KOPT-K1 (cell line): Measurements from ENCODE around the gene TBC1D8.

Source experiments
- H3K27ac ChIP-seq: fragments of 200-600 bp; sonication (generic); 2 replicates; pipeline ENCODE4 v1.5.1; 2016; ENCODE audit warnings: antibody characterized with exemption, mild to moderate bottlenecking, low read depth, low read length; ENCODE audit not compliant: poor library complexity, severe bottlenecking
- H3K36me3 ChIP-seq: fragments of 200-600 bp; sonication (generic); 2 replicates; pipeline ENCODE4 v1.5.1; 2017; ENCODE audit warnings: antibody characterized with exemption, mild to moderate bottlenecking, low read length, moderate library complexity; ENCODE audit not compliant: insufficient read depth
- H3K9me3 ChIP-seq: fragments of 200-600 bp; sonication (generic); 2 replicates; pipeline ENCODE4 v1.5.1; 2017; ENCODE audit warnings: antibody characterized with exemption, low read length, mild to moderate bottlenecking; ENCODE audit not compliant: insufficient read depth, poor library complexity, severe bottlenecking

TBC1D8 gene

GRCh38 chr2:101150306-101151145 is 656 bp downstream of the TBC1D8 start:
- H3K36me3 ChIP-seq, result no peaks in the 10 kb centered on the region
- peak overlapping the region; percentile 37 for H3K27ac ChIP-seq

GRCh38 chr2:101149241-101150192 is 1.7 kb downstream of the TBC1D8 start:
- Histone ChIP-seq H3K9me3 (no peaks in the 10 kb centered on the region), H3K27ac (no peak overlapping the region), H3K36me3 (no peaks in the 10 kb centered on the region)

More at GRCh38 chr2:101150306-101151145, 656 bp downstream of the TBC1D8 start:
- H3K9me3 ChIP-seq, result no peaks in the 10 kb centered on the region

- Histone ChIP-seq H3K27ac (no peak overlapping the region), H3K36me3 (no peaks in the 10 kb centered on the region), H3K9me3 (no peaks in the 10 kb centered on the region)
Observed at GRCh38 chr2:101148777-101149176, 2.4 kb downstream of the TBC1D8 start.

GRCh38 chr2:101147971-101148370 is 3.2 kb downstream of the TBC1D8 start:
- Histone ChIP-seq H3K36me3 (no peaks in the 10 kb centered on the region), H3K9me3 (no peaks in the 10 kb centered on the region), H3K27ac (no peak overlapping the region)

- Histone ChIP-seq H3K36me3 (no peaks in the 10 kb centered on the region), H3K27ac (no peak overlapping the region), H3K9me3 (no peaks in the 10 kb centered on the region)
Observed at GRCh38 chr2:101147062-101147461, 4.1 kb downstream of the TBC1D8 start.

- Histone ChIP-seq H3K9me3 (no peaks in the 10 kb centered on the region), H3K27ac (no peak overlapping the region), H3K36me3 (no peaks in the 10 kb centered on the region)
Observed at GRCh38 chr2:101146535-101146934, 4.6 kb downstream of the TBC1D8 start.

GRCh38 chr2:101145406-101145805 is 5.8 kb downstream of the TBC1D8 start:
- no peaks in the 10 kb centered on the region for H3K36me3 ChIP-seq
- H3K9me3 ChIP-seq, result no peaks in the 10 kb centered on the region
- no peak overlapping the region for H3K27ac ChIP-seq

- Histone ChIP-seq H3K9me3 (no peaks in the 10 kb centered on the region), H3K27ac (no peak overlapping the region), H3K36me3 (no peaks in the 10 kb centered on the region)
Observed at GRCh38 chr2:101142163-101142562, 9.0 kb downstream of the TBC1D8 start.

GRCh38 chr2:101140978-101141655 is 10.1 kb downstream of the TBC1D8 start:
- Histone ChIP-seq H3K27ac (no peak overlapping the region), H3K36me3 (no peaks in the 10 kb centered on the region), H3K9me3 (no peaks in the 10 kb centered on the region)

- Histone ChIP-seq H3K36me3 (no peaks in the 10 kb centered on the region), H3K27ac (no peak overlapping the region), H3K9me3 (no peaks in the 10 kb centered on the region)
Observed at GRCh38 chr2:101140237-101140636, 10.9 kb downstream of the TBC1D8 start.

- H3K27ac ChIP-seq, result no peak overlapping the region
- no peaks in the 10 kb centered on the region for H3K9me3 ChIP-seq
- no peaks in the 10 kb centered on the region for H3K36me3 ChIP-seq
Observed at GRCh38 chr2:101139495-101139894, 11.7 kb downstream of the TBC1D8 start.

- Histone ChIP-seq H3K27ac (no peak overlapping the region), H3K36me3 (no peaks in the 10 kb centered on the region)
Observed at GRCh38 chr2:101135412-101136296, 15.5 kb downstream of the TBC1D8 start.

GRCh38 chr2:101133492-101134100 is 17.6 kb downstream of the TBC1D8 start:
- Histone ChIP-seq H3K9me3 (no peaks in the 10 kb centered on the region), H3K27ac (no peak overlapping the region), H3K36me3 (no peaks in the 10 kb centered on the region)

More at GRCh38 chr2:101135412-101136296, 15.5 kb downstream of the TBC1D8 start:
- H3K9me3 ChIP-seq, result no peaks in the 10 kb centered on the region

- no peaks in the 10 kb centered on the region for H3K36me3 ChIP-seq
- no peaks in the 10 kb centered on the region for H3K9me3 ChIP-seq
Observed at GRCh38 chr2:101132202-101132601, 19.0 kb downstream of the TBC1D8 start.

More at GRCh38 chr2:101132202-101132601, 19.0 kb downstream of the TBC1D8 start:
- H3K27ac ChIP-seq, result no peak overlapping the region
